Adrenal gland (tissue), 12 donors: ENCODE data around the gene ENAM. TPM values are rescaled to one million over a fixed set of nuclear protein-coding genes. Genes with fewer than 3 reads are reported as not detected.

Experiments
- DNase-seq, 7 donors: peaks; one replicate each; pipeline ENCODE4 v3.0.0-alpha.2; 2019 to 2020
- H3K27ac ChIP-seq, 5 donors: fragments of 200-600 bp; sonication (generic) in 4 of 5; 1 replicate in 3 of 5; 2 replicates in 2 of 5; pipeline versions ENCODE4 v1.5.1 to v1.8.0; 2016 to 2020; ENCODE audit warnings: mild to moderate bottlenecking in 1 of 5
- H3K27me3 ChIP-seq: fragments of 200-600 bp; 2 replicates; pipeline ENCODE4 v1.8.0; 2021
- H3K36me3 ChIP-seq, 2 donors: fragments of 200-600 bp; replicated peaks in 1 of 2; 1 replicate in 1 of 2; 2 replicates in 1 of 2; pipeline versions ENCODE4 v1.5.1 to v1.8.0; 2018 to 2022
- H3K4me1 ChIP-seq, 2 donors: fragments of 200-600 bp; replicated peaks in 1 of 2; 1 replicate in 1 of 2; 2 replicates in 1 of 2; pipeline versions ENCODE4 v1.5.1 to v1.8.0; 2018 to 2021
- H3K4me3 ChIP-seq, 4 donors: fragments of 200-600 bp; sonication (generic) in 3 of 4; one replicate each; pipeline ENCODE4 v1.5.1; 2016 to 2018
- H3K9me3 ChIP-seq, 3 donors: fragments of 200-600 bp; sonication (generic) in 1 of 3; replicated peaks in 1 of 3; 1 replicate in 2 of 3; 2 replicates in 1 of 3; pipeline versions ENCODE4 v1.5.1 to v1.8.0; 2016 to 2021
- POLR2A ChIP-seq, 2 donors: fragments of 450-650 bp; IDR thresholded peaks; one replicate each; pipeline ENCODE4 v1.6.1; 2017; ENCODE audit warnings: antibody characterized with exemption in 2 of 2, mild to moderate bottlenecking in 2 of 2, moderate library complexity in 1 of 2
- WGBS, 4 donors: extraction: QIAGEN DNeasy Blood & Tissue Kit in 2 of 4; methylation state at CpG; one replicate each; pipeline versions ENCODE4 v1.1.5 to v1.1.7; 2013 to 2017; 5-methylcytosine and 5-hydroxymethylcytosine counted together
- intact Hi-C, 2 donors: fragments of 100-400 bp; cut with DNase I; formaldehyde crosslinking; loops; one replicate each; pipeline versions ENCODE4 v1.14.1 to v1.15.0; 2022 to 2023
- polyA plus RNA-seq, 3 donors: library from polyadenylated mRNA; stranded (reverse); fragments of 200-250 nt in 2 of 3; fragments of 350-450 nt in 1 of 3; fragmentation: Illumina TruSeq in 1 of 3; extraction: RNeasy Lipid Tissue Mini Kit (QIAGEN cat#74804) in 1 of 3; gene quantifications; one replicate each; pipeline ENCODE4 v1.2.3, GENCODE V29; 2013 to 2014
- total RNA-seq, 9 donors: library from RNA; depleted of rRNA in 4 of 9; stranded (reverse); fragments of >200 nt in 4 of 9; fragments of 120-200 nt in 1 of 9; fragmentation: NEBNext Ultra II Directional in 1 of 9; extraction: Animal tissue kit (Norgen Biotek cat#: 25700) in 1 of 9; gene quantifications; one replicate each; pipeline versions ENCODE4 v1.1.0 to v1.2.4, GENCODE V29; 2013 to 2023
- TF ChIP-seq, protein P1 (sequence below), 6 experiments: fragments of 450-650 bp in 4 of 6; fragments of 200-600 bp in 2 of 6; sonication (generic) in 1 of 6; IDR thresholded peaks; 1 replicate in 5 of 6; 2 replicates in 1 of 6; pipeline versions ENCODE4 v1.5.1 to v1.8.0; 2016 to 2021; ENCODE audit warnings: antibody characterized with exemption in 6 of 6, mild to moderate bottlenecking in 2 of 6, moderate library complexity in 1 of 6
- donor health status: healthy with polysubstance abuse.
- donor health status: Bipolar disorder and iron deficiency.
- donor health status: DM: yes; HTN: yes; CAD: no.
- donor health status: DM: no; HTN: no; CAD: no.
- donor health status: DM: no; HTN: no; CAD: no.
- donor health status: DM: yes; HTN: yes; CAD: no.

Gene ENAM
- total and polyA plus RNA-seq, 12 donors, result under 0.01 to 0.33 TPM; not detected in 10

DNA sequence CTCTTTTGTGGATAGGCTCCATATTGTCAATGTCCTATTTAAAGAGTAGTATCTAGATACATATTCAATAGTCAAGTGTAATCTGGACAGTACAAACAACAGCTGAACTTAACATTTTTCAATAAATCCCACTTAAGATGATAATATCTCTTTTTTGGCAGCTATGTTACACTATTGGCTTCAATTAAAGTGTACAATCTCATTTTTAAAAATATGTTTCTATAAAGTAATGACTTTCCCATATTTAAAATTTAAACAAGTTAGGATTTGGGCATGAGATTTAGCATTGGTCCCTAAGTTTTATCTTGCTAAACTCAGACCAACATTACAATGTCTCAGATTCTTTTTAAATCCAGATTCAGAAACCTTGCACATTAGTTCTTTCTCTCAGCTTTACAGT lies 45.6 kb downstream of the ENAM start:
- no peak for DNase-seq
- Histone ChIP-seq H3K27ac (no peak overlapping the region), H3K27me3 (no peaks in the 10 kb centered on the region), H3K36me3 (no peaks in the 10 kb centered on the region), H3K4me1 (no peaks in the 10 kb centered on the region), H3K4me3 (no peak overlapping the region), H3K9me3 (no peaks in the 10 kb centered on the region)
- intact Hi-C loops, result no loop called here
- TF ChIP-seq, protein P1, sequence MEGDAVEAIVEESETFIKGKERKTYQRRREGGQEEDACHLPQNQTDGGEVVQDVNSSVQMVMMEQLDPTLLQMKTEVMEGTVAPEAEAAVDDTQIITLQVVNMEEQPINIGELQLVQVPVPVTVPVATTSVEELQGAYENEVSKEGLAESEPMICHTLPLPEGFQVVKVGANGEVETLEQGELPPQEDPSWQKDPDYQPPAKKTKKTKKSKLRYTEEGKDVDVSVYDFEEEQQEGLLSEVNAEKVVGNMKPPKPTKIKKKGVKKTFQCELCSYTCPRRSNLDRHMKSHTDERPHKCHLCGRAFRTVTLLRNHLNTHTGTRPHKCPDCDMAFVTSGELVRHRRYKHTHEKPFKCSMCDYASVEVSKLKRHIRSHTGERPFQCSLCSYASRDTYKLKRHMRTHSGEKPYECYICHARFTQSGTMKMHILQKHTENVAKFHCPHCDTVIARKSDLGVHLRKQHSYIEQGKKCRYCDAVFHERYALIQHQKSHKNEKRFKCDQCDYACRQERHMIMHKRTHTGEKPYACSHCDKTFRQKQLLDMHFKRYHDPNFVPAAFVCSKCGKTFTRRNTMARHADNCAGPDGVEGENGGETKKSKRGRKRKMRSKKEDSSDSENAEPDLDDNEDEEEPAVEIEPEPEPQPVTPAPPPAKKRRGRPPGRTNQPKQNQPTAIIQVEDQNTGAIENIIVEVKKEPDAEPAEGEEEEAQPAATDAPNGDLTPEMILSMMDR (IDR thresholded peaks at IDR 0.05), result no peak
- no peak for TF ChIP-seq POLR2A (IDR thresholded peaks at IDR 0.05)

DNA sequence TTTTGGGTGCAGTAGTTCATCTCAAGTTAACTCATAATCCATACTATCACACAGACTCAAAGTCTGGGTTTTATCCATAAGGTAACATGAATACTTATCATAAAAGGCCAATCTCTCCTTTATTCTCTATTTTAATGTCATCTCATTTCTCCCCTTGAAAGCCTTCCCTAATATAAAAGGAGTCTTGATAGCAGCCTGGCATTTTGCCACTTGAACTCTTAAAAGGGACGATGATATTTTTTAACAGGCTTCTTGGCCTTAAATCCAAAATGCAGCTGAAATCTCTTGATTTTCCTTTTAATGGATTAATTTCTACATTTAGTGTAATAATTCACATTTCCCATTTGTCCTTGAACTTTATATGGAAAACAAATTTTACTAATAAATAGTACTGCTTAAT lies 46.2 kb downstream of the ENAM start:
- intact Hi-C loops, result no loop called here
- Histone ChIP-seq H3K36me3 (no peaks in the 10 kb centered on the region), H3K9me3 (no peaks in the 10 kb centered on the region), H3K4me3 (no peak overlapping the region), H3K4me1 (no peaks in the 10 kb centered on the region), H3K27me3 (no peaks in the 10 kb centered on the region), H3K27ac (no peak overlapping the region)
- peak in 1 of 7 donors; percentile 10 for DNase-seq
- TF ChIP-seq, protein P1 (IDR thresholded peaks at IDR 0.05), result no peak
- no peak for TF ChIP-seq POLR2A (IDR thresholded peaks at IDR 0.05)
- 14 to 51% (median 28%) methylated on average over 1 of the region's 1 CpG for WGBS, 4 donors

DNA sequence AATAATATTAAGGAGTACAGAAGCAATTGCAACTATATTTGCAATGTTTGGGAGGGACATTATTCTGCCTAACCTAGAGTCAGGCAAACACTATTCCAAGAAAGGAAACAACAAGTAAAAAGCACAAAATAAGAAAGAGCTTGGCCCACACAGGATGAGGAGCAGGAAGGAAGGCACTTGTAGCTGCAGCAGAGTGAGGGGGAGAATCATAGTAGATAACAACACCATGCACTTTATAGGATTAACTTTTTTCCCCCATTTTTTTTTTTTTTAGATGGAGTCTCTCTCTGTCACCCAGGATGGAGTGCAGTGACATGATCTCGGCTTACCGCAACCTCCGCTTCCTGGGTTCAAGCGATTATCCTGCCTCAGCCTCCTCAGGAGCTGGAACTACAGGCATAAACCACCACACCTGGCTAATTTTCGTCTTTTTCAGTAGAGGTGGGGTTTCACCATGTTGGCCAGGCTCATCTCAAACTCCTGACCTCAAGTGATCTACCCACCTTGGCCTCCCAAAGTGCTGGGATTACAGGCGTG lies 48.1 kb downstream of the ENAM start:
- 87 to 95% (median 94%) methylated on average over 6 of the region's 6 CpGs for WGBS, 4 donors
- no peaks in the 10 kb centered on the region for H3K36me3 ChIP-seq
- no peak for TF ChIP-seq POLR2A (IDR thresholded peaks at IDR 0.05)
- TF ChIP-seq, protein P1 (IDR thresholded peaks at IDR 0.05), result no peak

DNA sequence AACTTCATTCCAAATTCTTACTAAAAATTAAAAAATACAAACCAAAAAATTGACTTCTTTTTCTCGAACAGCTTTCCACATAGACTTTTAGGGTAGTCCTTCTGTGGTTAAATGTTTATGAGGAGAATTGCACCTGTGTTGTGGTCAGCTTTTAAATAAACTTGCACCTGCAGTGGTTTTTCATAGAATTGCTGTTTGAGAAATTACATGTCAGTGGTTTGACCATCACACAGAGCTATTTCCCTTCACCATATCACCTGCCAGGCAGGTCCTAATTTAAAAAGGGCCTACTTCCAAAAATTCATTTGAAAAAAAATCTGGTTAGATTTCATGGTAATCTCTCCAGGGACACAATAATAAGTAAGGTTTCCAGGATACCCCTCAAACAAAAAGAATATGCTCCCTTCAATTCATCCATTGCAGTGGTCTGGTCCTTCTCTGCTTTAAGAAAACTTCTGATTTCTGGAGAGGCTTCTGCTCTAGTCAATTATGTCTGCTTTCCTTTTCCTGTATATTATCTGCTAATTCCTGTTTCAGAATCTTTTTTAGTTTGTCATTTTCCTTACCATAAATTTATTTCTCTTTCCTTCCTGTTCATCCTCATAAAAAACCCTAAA lies 49.9 kb downstream of the ENAM start:
- Histone ChIP-seq H3K9me3 (no peaks in the 10 kb centered on the region), H3K36me3 (no peaks in the 10 kb centered on the region), H3K27ac (no peak overlapping the region), H3K27me3 (no peaks in the 10 kb centered on the region), H3K4me3 (no peak overlapping the region), H3K4me1 (no peaks in the 10 kb centered on the region)
- WGBS, 4 donors, result 85 to 90% (median 87%) methylated on average over 1 of the region's 1 CpG
- TF ChIP-seq POLR2A (IDR thresholded peaks at IDR 0.05), result no peak
- TF ChIP-seq, protein P1 (IDR thresholded peaks at IDR 0.05), result no peak
- intact Hi-C loops, result no loop called here
- no peak for DNase-seq

More for the DNA sequence above, 48.1 kb downstream of the ENAM start:
- no peak for DNase-seq
- Histone ChIP-seq H3K4me1 (no peaks in the 10 kb centered on the region), H3K27me3 (no peaks in the 10 kb centered on the region), H3K9me3 (no peaks in the 10 kb centered on the region), H3K27ac (no peak overlapping the region), H3K4me3 (no peak overlapping the region)
- intact Hi-C loops, result no loop called here
